H1 (cell line): ENCODE results near the gene LUZP1. TPM values are rescaled to one million over a fixed set of nuclear protein-coding genes. Genes with fewer than 3 reads are reported as not detected.

Experiments used
- CTCF ChIA-PET: fragments of 300-600 bp; sonication (Branson Sonifier 250); formaldehyde crosslinking; loops from one replicate; lab custom pipeline; 2021; ENCODE audit not compliant: partially characterized antibody; lab: Charles Lee
- POLR2A ChIA-PET: fragments of 300-600 bp; sonication (Branson Sonifier 250); formaldehyde crosslinking; loops from one replicate; lab custom pipeline; 2021; ENCODE audit warnings: inconsistent platforms; ENCODE audit not compliant: partially characterized antibody; lab: Charles Lee
- DNase-seq, 2 experiments: peaks; one replicate each; pipeline versions ENCODE4 v3.0.0 to v3.0.0-alpha.2; 2010 to 2022; ENCODE audit warnings: low spot score in 2 of 2, low read depth in 1 of 2, mixed read lengths in 1 of 2
- FAIRE-seq: peaks from 2 replicates; lab custom pipeline; 2011; peaks lifted over from hg19 to GRCh38; lab: Jason Lieb, UNC
- H2AFZ ChIP-seq: 2 replicates; pipeline ENCODE4 v1.8.1; 2012; ENCODE audit warnings: low read length, inconsistent platforms
- H2AK5ac ChIP-seq: 2 replicates; pipeline ENCODE4 v1.6.1; 2013; ENCODE audit warnings: low read depth, low read length
- H2BK120ac ChIP-seq: replicated peaks from 2 replicates; pipeline ENCODE3; 2013; ENCODE audit warnings: low read depth, low read length, inconsistent platforms
- H2BK12ac ChIP-seq: 2 replicates; pipeline ENCODE4 v1.6.1; 2013; ENCODE audit warnings: low read depth, low read length
- H2BK15ac ChIP-seq: 2 replicates; pipeline ENCODE4 v1.6.1; 2013; ENCODE audit warnings: low read length
- H2BK20ac ChIP-seq: 2 replicates; pipeline ENCODE4 v1.6.1; 2013; ENCODE audit warnings: low read length
- H2BK5ac ChIP-seq: 2 replicates; pipeline ENCODE4 v1.6.1; 2013; ENCODE audit warnings: low read depth, low read length
- H3K14ac ChIP-seq: 2 replicates; pipeline ENCODE4 v1.6.1; 2013; ENCODE audit warnings: inconsistent platforms; ENCODE audit not compliant: insufficient read length
- H3K18ac ChIP-seq: 2 replicates; pipeline ENCODE4 v1.6.1; 2013; ENCODE audit warnings: low read length; ENCODE audit errors: extremely low read depth
- H3K23ac ChIP-seq: 2 replicates; pipeline ENCODE4 v1.6.1; 2013; ENCODE audit warnings: inconsistent platforms; ENCODE audit not compliant: insufficient read length
- H3K23me2 ChIP-seq: 2 replicates; pipeline ENCODE4 v1.6.1; 2013; ENCODE audit warnings: low read depth, low read length
- H3K27ac ChIP-seq: 2 replicates; pipeline ENCODE4 v1.6.1; 2011; ENCODE audit warnings: low read depth, low read length, inconsistent platforms
- H3K27me3 ChIP-seq, 4 experiments: replicated peaks in 1 of 4; 1 replicate in 1 of 4; 2 replicates in 3 of 4; pipeline versions ENCODE4 v1.6.1 to v1.8.1; 2011 to 2013; ENCODE audit warnings: low read length in 3 of 4, mild to moderate bottlenecking in 3 of 4, inconsistent platforms in 2 of 4, mixed read lengths in 2 of 4, moderate library complexity in 1 of 4; ENCODE audit not compliant: control insufficient read depth in 3 of 4, insufficient read depth in 3 of 4; ENCODE audit errors: extremely low read depth in 1 of 4
- H3K36me3 ChIP-seq, 4 experiments: 2 replicates each; pipeline versions ENCODE4 v1.6.1 to v1.8.1; 2011 to 2013; ENCODE audit warnings: mild to moderate bottlenecking in 4 of 4, low read length in 3 of 4, moderate library complexity in 2 of 4, control low read depth in 1 of 4, inconsistent platforms in 1 of 4; ENCODE audit not compliant: insufficient read depth in 4 of 4, control insufficient read depth in 2 of 4
- H3K4ac ChIP-seq: replicated peaks from 2 replicates; pipeline ENCODE3; 2013; ENCODE audit warnings: low read length, low read depth, mixed read lengths, inconsistent platforms; ENCODE audit not compliant: insufficient read length
- H3K4me1 ChIP-seq, 4 experiments: replicated peaks in 1 of 4; 1 replicate in 1 of 4; 2 replicates in 3 of 4; pipeline versions ENCODE4 v1.6.1 to v1.8.1; 2011 to 2013; ENCODE audit warnings: low read length in 3 of 4, inconsistent platforms in 2 of 4, mixed read lengths in 1 of 4; ENCODE audit not compliant: insufficient read depth in 4 of 4, control insufficient read depth in 3 of 4
- H3K4me2 ChIP-seq, 2 experiments: 2 replicates each; pipeline versions ENCODE4 v1.6.1 to v1.8.1; 2011 to 2013; ENCODE audit warnings: low read depth in 2 of 2, low read length in 2 of 2, control low read depth in 1 of 2, inconsistent platforms in 1 of 2, mild to moderate bottlenecking in 1 of 2; ENCODE audit not compliant: insufficient read depth in 1 of 2
- H3K4me3 ChIP-seq, 4 experiments: fragments of 200-600, 300-600 bp in 1 of 4; sonication (generic), shearing (Covaris generic), sonication (Bioruptor Twin) in 1 of 4; 2 replicates each; pipeline versions ENCODE4 v1.5.1 to v1.8.1; 2011 to 2016; ENCODE audit warnings: low read length in 4 of 4, low read depth in 3 of 4, control low read depth in 2 of 4, inconsistent platforms in 2 of 4, mild to moderate bottlenecking in 2 of 4, mixed read lengths in 1 of 4, moderate library complexity in 1 of 4; ENCODE audit not compliant: insufficient read depth in 2 of 4; ENCODE audit errors: extremely low read depth in 1 of 4
- H3K56ac ChIP-seq: replicated peaks from 2 replicates; pipeline ENCODE3; 2013; ENCODE audit warnings: low read depth, mild to moderate bottlenecking, mixed read lengths, low read length, inconsistent platforms; ENCODE audit not compliant: insufficient read length
- H3K79me1 ChIP-seq: 2 replicates; pipeline ENCODE4 v1.6.1; 2013; ENCODE audit warnings: low read depth, low read length, control low read depth
- H3K79me2 ChIP-seq, 2 experiments: 2 replicates each; pipeline versions ENCODE4 v1.6.1 to v1.8.1; 2012 to 2013; ENCODE audit warnings: low read length in 2 of 2, mild to moderate bottlenecking in 2 of 2, inconsistent platforms in 1 of 2; ENCODE audit not compliant: insufficient read depth in 2 of 2, control insufficient read depth in 1 of 2
- H3K9ac ChIP-seq, 4 experiments: replicated peaks in 1 of 4; 1 replicate in 1 of 4; 2 replicates in 3 of 4; pipeline versions ENCODE4 v1.6.1 to v1.8.1; 2011 to 2013; ENCODE audit warnings: low read depth in 3 of 4, low read length in 3 of 4, control low read depth in 2 of 4, mild to moderate bottlenecking in 2 of 4, moderate library complexity in 2 of 4, inconsistent platforms in 1 of 4; ENCODE audit errors: extremely low read depth in 1 of 4
- H3K9me3 ChIP-seq, 2 experiments: 2 replicates each; pipeline versions ENCODE4 v1.6.1 to v1.8.1; 2012 to 2013; ENCODE audit warnings: mild to moderate bottlenecking in 2 of 2, moderate library complexity in 2 of 2, control low read depth in 1 of 2, inconsistent platforms in 1 of 2, low read depth in 1 of 2, low read length in 1 of 2, mixed read lengths in 1 of 2; ENCODE audit not compliant: insufficient read depth in 2 of 2
- H4K20me1 ChIP-seq, 2 experiments: replicated peaks in 1 of 2; 2 replicates each; pipeline versions ENCODE3 to v1.8.1; 2011 to 2013; ENCODE audit warnings: inconsistent platforms in 2 of 2, low read length in 2 of 2, mild to moderate bottlenecking in 1 of 2; ENCODE audit not compliant: insufficient read depth in 2 of 2, control insufficient read depth in 1 of 2
- H4K5ac ChIP-seq: 2 replicates; pipeline ENCODE4 v1.6.1; 2013; ENCODE audit warnings: low read length, low read depth, mixed read lengths, inconsistent platforms; ENCODE audit not compliant: insufficient read length
- H4K8ac ChIP-seq: 2 replicates; pipeline ENCODE4 v1.8.0; 2013; ENCODE audit warnings: mild to moderate bottlenecking, moderate library complexity, low read length, inconsistent platforms; ENCODE audit not compliant: insufficient read depth; ENCODE audit errors: extremely low read depth
- H4K91ac ChIP-seq: replicated peaks from 2 replicates; pipeline ENCODE3; 2013; ENCODE audit warnings: low read length, mixed read lengths, inconsistent platforms; ENCODE audit not compliant: insufficient read length
- BACH1 ChIP-seq: IDR thresholded peaks from 2 replicates; pipeline ENCODE4 v1.6.1; 2012; ENCODE audit warnings: low read length, improper control_type of control experiment
- CEBPB ChIP-seq: IDR thresholded peaks from 2 replicates; pipeline ENCODE4 v1.6.1; 2012; ENCODE audit warnings: low read depth, low read length
- CTCF ChIP-seq, 3 experiments: IDR thresholded peaks; 1 replicate in 2 of 3; 2 replicates in 1 of 3; pipeline versions ENCODE4 v1.5.1 to v1.6.1; 2011; ENCODE audit warnings: low read length in 3 of 3, mild to moderate bottlenecking in 3 of 3, inconsistent platforms in 2 of 3, low read depth in 1 of 3, moderate library complexity in 1 of 3; ENCODE audit not compliant: insufficient read depth in 1 of 3; ENCODE audit errors: control extremely low read depth in 1 of 3
- EGR1 ChIP-seq: IDR thresholded peaks from 2 replicates; pipeline ENCODE4 v1.6.1; 2011; ENCODE audit warnings: low read depth, low read length, borderline replicate concordance
- EP300 ChIP-seq, 2 experiments: IDR thresholded peaks; 1 replicate in 1 of 2; 2 replicates in 1 of 2; pipeline ENCODE4 v1.6.1; 2011 to 2012; ENCODE audit warnings: low read depth in 2 of 2, low read length in 2 of 2, mild to moderate bottlenecking in 2 of 2, borderline replicate concordance in 1 of 2, inconsistent platforms in 1 of 2, moderate library complexity in 1 of 2
- JUND ChIP-seq: IDR thresholded peaks from 2 replicates; pipeline ENCODE4 v1.6.1; 2011; ENCODE audit warnings: mild to moderate bottlenecking, improper control_type of control experiment, low read length
- SIRT6 ChIP-seq: IDR thresholded peaks from one replicate; pipeline ENCODE4 v1.7.1; 2012; ENCODE audit warnings: low read length, inconsistent platforms
- YY1 ChIP-seq: IDR thresholded peaks from 2 replicates; pipeline ENCODE4 v1.6.1; 2011; ENCODE audit warnings: low read depth, mild to moderate bottlenecking, low read length
- ZNF274 ChIP-seq: IDR thresholded peaks from 2 replicates; pipeline ENCODE4 v1.7.0; 2012; ENCODE audit warnings: low read length, borderline replicate concordance; ENCODE audit errors: extremely low read depth
- WGBS, 2 experiments: shearing (Covaris generic) in 1 of 2; methylation state at CpG; one replicate each; pipeline versions ENCODE4 v1.1.6 to v1.1.7; 2013 to 2015; ENCODE audit warnings: low lambda C conversion rate in 2 of 2, mixed read lengths in 2 of 2, inconsistent platforms in 1 of 2, low coverage in 1 of 2, missing lambda C conversion rate in 1 of 2; ENCODE audit not compliant: insufficient replicate concordance in 2 of 2, insufficient coverage in 1 of 2, insufficient read length in 1 of 2; ENCODE audit errors: extremely low coverage in 1 of 2, missing lambda C conversion rate in 1 of 2; 5-methylcytosine and 5-hydroxymethylcytosine counted together
- polyA plus RNA-seq, 7 experiments: library from polyadenylated mRNA; depleted of rRNA in 3 of 7; stranded (reverse) in 5 of 7; unstranded in 2 of 7; fragments of >200 nt in 5 of 7; fragments of 200-250 nt in 2 of 7; gene quantifications; 1 replicate in 5 of 7; 2 replicates in 1 of 7; 4 replicates in 1 of 7; pipeline versions ENCODE4 v1.2.1 to v1.2.3, GENCODE V29; 2011 to 2013; ENCODE audit warnings: missing spikeins in 2 of 7, mixed read lengths in 2 of 7
- total RNA-seq: library from RNA; stranded (reverse); fragmentation: NEBNext Ultra II Directional; extraction: Animal tissue kit (Norgen Biotek cat#: 25700); gene quantifications from 2 replicates; pipeline ENCODE4 v1.2.1, GENCODE V29; 2021

LUZP1 gene
- total and polyA plus RNA-seq, 2 of the 8 experiments (the other 6 are each of a cell fraction or from before 2014, with no cell fraction given), result 14.0 to 60.5 TPM

GRCh38 chr1:23111600-23112535, 56.8 kb downstream of the LUZP1 start:
- FAIRE-seq, result no peak
- Histone ChIP-seq H2BK20ac (no peak overlapping the region), H3K23ac (no peak overlapping the region), H4K20me1 (peaks cover 6 to 12% of the 10 kb centered on the region in 2 experiments), H3K4me2 (no peak overlapping the region), H2BK12ac (no peak overlapping the region), H3K14ac (no peak overlapping the region), H3K4ac (no peak overlapping the region), H4K5ac (no peak overlapping the region), H2BK5ac (no peak overlapping the region), H3K36me3 (peaks cover 0 to 16% (median 7%) of the 10 kb centered on the region in 4 experiments; a peak in 4 of 8 replicates), H3K56ac (no peak overlapping the region), H2AK5ac (no peak overlapping the region), H4K91ac (no peak overlapping the region), H3K18ac (no peak overlapping the region), H2BK15ac (no peak overlapping the region), H3K79me1 (peaks cover 8% of the 10 kb centered on the region; the same call in 1 of the 2 replicates), H3K27me3 (no peaks in the 10 kb centered on the region), H3K23me2 (no peaks in the 10 kb centered on the region), H3K79me2 (peaks cover 0 to 74% of the 10 kb centered on the region in 2 experiments; a peak in 3 of 4 replicates), H3K4me3 (no peak overlapping the region), H3K4me1 (peaks cover 0 to 5% (median under 1%) of the 10 kb centered on the region in 4 experiments; a peak in 3 of 7 replicates), H3K9ac (no peak overlapping the region), H4K8ac (no peak overlapping the region), H3K9me3 (no peaks in the 10 kb centered on the region), H2BK120ac (no peak overlapping the region), H2AFZ (no peak overlapping the region), H3K27ac (no peak overlapping the region)
- CTCF ChIA-PET, result interaction anchor here (0.6 to 4.7 kb wide), 9 partner anchors 9 to 1957 kb away, joined by 3 to 32 read pairs (median 3); no protein-coding TSS in a partner anchor
- POLR2A ChIA-PET, result interaction anchor here (1.1 to 2.7 kb wide), 6 partner anchors 9 to 57 kb away, joined by 3 to 11 read pairs (median 4); partner anchors contain the start of gene LUZP1
- DNase-seq, result no peak
- WGBS, 2 experiments, result 92 to 100% methylated on average over 1 to 6 of the region's 6 CpGs
- TF ChIP-seq ZNF274, result no peak
- no peak for TF ChIP-seq BACH1
- no peak for TF ChIP-seq EP300 (IDR thresholded peaks at IDR 0.05; ENCODE audit: borderline replicate concordance in 1 of 2, low read depth in 2 of 2, low read length in 2 of 2)
- no peak for TF ChIP-seq YY1
- TF ChIP-seq SIRT6, result no peak
- no peak for TF ChIP-seq JUND
- no peak for TF ChIP-seq CTCF (IDR thresholded peaks at IDR 0.05; ENCODE audit: control extremely low read depth in 1 of 3, insufficient read depth in 1 of 3, low read depth in 1 of 3, low read length in 3 of 3)
- no peak for TF ChIP-seq CEBPB
- no peak for TF ChIP-seq EGR1
